GM19023 (cell line): ENCODE data around the gene GAS1.
A peak's percentile ranks its signal among the peaks of the same experiment; 100 is the strongest.

ENCODE experiments used
- ATAC-seq: cut with Tn5 transposase; IDR thresholded peaks from one replicate; pipeline ENCODE4 v1.9.1; 2021; ENCODE audit warnings: mild to moderate bottlenecking, moderate library complexity; ENCODE audit not compliant: unreplicated experiment

Gene GAS1, protein sequence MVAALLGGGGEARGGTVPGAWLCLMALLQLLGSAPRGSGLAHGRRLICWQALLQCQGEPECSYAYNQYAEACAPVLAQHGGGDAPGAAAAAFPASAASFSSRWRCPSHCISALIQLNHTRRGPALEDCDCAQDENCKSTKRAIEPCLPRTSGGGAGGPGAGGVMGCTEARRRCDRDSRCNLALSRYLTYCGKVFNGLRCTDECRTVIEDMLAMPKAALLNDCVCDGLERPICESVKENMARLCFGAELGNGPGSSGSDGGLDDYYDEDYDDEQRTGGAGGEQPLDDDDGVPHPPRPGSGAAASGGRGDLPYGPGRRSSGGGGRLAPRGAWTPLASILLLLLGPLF

DNA sequence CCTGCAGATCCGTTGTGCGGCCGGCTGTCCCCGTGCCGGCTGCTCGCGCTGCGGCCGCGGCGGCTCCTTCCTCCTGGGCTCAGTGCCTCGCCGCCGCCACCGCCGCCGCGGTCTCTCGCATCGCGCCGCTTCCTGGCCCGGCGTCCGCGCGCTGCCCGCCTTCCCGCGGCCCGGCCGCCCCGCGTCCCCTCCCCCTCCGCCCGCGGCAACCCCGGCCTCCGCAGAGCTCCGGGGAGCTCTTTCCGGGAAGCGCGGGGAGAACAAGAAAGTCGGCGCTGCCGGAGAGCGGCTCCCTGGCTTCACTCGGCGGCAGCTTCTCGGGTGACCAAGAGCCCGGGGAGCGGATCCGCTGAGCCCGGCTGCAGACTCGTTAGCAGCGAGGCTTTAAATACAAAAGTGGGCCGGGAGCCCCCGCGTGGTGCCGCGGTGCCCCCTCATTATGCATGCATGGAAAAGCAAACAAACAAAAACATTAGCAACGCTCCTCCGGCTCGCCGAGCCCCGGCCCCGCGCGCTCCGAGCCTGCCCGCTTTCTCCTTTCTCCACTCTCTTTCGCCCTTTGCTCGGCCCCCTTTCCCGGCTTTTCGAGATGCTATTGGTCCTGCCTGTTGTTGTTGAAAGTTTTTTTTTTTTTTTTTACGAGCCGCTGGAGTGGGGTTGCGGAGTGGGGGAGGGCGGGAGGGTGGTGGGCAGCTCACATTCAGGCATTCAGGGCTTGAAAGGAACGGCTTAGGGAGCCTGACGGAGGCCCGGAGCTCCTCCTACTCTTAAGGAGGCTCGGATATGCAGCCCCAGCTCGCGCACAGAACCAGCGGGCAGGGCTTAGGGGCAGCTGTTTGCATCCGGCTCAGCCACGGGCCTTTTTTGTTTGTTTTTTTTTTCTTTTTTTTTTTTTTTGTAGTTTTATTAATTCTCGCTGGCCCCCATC, at the start of gene GAS1:
Gene GAS1 (minus strand): TSS at position 361 of the 928 bp plus-strand sequence. CDS start 727 bp downstream, outside the sequence.
- ATAC-seq: peak; percentile 53

DNA sequence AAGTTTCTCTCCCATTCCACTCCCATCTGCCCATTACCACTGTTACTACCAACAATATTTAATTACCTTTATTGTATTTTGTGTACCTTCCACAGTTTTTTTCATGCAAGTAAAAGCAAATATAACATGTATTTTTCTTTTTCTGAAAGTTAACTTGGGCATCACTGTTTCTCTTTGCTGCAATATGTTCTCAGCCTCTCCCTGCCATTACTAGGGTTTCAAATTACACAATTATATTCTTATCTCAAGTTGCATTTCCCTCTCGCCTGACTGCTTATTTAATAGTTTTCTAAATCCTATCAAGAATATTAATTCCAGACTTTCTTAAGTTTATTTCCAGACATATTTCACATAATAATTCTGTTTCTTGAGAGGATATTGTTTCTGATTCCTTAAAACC, 46.9 kb upstream of the GAS1 start:
- no peak for ATAC-seq

DNA sequence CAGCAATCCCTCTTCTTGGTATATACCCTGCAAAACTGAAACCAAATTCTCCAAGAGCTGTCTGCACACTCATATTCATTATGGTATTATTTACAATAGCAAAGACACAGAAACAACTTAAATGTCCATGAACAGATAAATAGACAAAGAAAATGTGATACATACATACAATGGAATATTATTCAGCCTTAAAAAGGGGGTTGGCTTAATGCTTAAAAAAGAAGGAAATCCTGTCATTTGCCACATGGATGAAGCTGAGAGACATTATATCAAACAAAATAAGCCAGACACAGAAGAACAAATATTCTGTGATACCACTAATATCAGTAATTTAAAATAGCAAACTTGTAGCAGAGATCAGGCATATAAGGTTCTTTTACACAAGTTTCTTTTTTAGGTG, 46.5 kb upstream of the GAS1 start:
- ATAC-seq: no peak

DNA sequence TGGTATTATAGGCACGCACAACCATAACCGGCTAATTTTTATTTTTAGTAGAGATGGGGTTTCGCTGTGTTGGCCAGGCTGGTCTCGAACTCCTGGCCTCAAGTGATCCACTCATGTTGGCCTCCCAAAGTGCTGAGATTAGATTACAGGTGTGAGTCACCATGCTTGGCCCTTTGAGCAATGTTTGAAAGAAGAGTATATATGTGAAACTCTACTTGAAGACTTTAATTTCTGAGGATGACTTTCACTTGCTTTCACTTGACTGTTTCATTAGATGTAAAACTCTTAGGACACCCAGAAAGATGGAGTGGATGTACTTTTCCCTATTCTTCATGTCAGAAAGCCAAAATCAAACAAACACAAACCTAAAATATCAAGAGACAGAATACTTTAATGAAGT, 43.8 kb upstream of the GAS1 start:
- ATAC-seq: no peak

DNA sequence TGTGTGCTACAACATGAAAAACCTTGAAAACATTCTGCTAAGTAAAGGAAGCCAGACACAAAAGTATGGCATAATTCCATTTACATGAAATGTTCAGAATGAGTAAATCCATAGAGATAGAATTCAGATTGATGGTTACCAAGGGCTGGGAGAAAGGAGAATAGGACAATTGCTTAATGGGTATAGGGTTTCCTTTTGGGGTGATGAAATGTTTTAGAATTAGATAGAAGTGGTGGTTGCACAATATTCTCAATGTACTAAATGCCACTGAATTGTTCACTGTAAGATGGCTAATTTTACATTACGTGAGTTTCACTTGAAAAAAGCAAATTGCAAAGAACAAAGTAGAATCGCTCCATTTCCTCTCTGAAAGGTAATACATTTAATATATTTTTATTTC, 43.0 kb upstream of the GAS1 start:
- ATAC-seq: no peak

DNA sequence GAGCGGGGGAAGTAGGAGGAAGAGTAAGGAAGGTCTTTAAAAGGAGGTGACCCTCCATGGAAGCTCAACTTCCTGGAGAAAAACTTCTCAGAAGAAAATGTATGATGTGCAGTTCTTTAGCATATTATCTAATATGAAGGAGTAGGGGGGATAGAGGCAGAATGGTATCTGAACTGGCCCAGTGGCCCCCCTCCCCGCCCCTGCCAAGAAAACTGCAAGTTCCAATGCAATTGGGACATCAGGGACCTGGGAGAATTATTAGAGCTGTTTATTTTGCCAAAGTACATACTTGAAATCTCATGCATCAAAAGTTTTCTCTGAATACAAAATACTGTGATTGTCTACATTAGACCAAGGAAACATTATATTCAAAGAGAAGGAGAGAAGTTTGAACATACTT, 40.6 kb upstream of the GAS1 start:
- ATAC-seq: no peak

DNA sequence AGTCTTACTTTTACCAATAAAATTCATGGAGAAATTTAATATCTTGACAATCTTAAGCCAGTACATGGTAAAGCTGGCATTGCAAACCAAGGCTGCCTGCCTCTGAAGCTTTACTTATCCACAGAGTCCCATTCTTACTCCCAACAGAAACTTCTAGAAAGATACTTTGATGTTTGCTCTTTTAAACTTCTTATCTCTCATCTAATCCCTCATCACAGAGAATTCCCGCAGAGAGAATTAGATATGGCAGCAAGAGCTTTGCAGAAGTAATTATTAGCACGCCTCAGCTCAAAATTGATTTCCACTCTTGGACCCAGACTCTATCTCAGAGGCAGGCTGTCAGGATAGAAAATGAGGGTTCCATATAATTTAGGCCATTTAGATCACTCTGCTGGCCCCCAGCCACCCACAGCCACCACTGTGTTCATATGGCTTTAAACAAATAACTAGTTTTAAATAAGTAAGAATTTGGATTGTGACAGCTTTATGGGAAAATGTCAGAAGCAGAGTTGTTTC, 37.9 kb upstream of the GAS1 start:
- ATAC-seq: no peak

DNA sequence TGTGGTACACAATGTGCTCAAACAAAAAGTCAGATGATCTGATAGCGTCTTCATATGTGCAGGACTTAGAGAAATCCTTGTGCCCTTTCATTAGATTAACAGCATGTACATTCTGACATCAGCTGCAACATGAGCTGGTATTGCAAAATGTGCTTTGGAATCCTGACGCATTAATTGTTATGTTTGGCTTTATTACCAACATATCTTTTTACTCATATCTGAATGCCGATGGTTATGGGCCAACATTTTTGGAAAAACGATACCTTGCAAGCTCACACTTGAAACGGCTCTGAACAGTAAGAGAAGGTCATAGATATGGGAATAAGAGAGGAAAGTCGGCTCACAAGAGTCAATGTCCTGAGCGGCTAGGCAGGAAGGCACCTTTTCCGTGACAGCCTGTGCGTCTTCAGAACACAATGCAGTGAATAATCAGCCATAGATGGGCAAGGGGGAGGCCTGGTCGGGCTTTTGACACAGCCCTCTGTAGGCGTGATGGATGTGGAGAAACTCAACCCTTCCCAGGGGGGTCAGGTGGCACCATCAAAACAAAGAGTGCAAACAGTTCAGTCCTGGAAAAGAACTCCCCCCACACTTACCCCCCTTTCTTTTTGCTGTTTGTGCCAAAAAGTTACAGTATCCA, 36.4 kb upstream of the GAS1 start:
- no peak for ATAC-seq

DNA sequence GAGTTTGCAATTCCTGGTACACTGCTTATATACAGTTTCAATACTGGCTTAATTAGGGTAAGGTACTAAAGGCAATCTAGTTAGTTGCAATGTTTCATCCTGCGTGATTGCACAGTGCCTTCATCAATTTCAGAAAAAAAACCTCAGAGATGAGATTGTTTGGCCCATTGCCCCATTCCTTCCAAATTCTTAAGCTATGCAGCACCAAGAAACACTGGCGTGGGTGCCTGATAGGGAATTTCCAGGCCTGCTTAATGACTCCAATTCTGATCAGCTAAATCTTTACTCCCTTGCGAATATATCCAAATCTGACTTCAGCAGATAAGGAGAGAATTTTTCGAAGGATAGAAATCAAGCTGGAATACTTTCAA, 35.9 kb upstream of the GAS1 start:
- ATAC-seq: no peak

DNA sequence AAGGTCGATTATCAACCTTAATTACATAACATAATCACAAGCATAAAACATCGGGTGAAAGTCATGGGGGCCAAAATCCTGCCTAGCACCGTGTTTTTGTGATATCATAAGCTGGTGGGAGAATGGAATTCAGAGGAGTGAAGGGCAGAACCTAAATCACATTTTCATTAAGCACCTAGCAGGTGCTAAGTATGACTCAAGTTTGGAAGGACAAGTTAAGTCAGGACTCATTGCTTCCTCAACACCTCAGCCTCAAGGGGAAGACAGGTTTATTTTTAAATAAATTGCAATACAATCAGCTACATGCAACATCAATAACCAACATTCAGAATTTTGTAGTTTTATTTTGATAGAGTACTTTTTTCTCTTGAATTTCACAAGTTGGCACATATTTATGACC, 33.5 kb upstream of the GAS1 start:
- no peak for ATAC-seq

DNA sequence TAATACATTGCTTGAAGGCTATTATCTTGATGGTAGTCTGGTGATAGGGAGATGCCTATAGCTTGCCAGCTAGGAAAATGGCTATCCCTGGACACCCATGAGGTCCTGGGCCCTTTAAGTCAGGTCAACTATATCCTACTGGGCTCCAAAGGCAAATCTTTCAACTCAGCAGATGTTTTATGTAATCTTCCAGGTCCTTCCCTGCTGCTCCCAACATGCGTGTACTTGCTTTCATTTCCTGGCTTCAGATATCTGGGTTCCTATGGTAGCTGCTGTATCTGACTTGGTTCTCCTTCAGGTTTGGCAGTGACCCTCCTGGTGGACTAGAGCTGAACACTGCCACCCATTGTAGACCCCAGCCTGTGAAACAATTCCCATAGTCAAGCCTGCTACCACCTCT, 32.4 kb upstream of the GAS1 start:
- no peak for ATAC-seq

DNA sequence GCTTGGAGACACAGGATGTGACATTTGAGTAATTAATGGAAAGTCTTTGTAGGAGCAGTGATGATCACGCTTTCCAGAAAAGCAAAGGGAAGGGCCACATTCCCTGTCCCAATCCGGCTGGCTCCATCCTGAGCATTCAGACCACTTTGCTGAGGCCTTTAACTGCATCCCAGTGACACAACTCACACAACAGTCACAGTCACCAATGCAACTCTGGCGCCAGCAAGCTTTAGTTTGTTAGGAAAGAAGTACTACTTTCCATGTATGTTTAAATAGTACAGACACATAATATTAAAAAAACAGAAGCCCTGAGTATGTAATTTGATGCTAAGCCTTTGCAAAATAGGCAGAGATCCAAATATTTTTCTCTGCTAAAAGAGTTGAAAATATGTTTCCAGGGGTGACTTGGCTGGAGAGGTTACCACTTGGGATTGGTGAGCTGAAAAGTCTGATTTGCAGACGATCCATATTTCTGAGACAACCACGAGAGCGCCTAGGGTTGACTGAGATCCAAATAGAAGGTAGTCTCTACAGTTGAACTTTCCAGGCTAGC, 31.7 kb upstream of the GAS1 start:
- no peak for ATAC-seq

DNA sequence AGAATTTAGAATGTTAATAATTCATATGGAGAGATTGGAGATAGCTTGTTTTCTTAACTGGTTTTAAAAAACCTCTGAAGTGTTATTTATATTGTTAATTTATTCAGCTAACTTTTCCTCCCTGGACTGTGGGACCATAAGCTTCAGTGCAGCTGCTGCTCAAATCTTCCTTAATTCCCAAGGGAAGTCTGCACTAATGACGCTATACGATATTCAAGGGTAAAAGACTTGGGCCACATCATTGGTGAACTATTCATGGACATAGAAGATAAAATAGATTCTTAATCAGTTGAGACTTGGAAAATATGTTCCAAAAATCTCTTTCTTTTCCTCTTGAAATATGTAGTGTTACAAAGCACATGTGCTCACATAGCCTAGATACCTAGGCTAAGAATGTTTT, 31.1 kb upstream of the GAS1 start:
- no peak for ATAC-seq

DNA sequence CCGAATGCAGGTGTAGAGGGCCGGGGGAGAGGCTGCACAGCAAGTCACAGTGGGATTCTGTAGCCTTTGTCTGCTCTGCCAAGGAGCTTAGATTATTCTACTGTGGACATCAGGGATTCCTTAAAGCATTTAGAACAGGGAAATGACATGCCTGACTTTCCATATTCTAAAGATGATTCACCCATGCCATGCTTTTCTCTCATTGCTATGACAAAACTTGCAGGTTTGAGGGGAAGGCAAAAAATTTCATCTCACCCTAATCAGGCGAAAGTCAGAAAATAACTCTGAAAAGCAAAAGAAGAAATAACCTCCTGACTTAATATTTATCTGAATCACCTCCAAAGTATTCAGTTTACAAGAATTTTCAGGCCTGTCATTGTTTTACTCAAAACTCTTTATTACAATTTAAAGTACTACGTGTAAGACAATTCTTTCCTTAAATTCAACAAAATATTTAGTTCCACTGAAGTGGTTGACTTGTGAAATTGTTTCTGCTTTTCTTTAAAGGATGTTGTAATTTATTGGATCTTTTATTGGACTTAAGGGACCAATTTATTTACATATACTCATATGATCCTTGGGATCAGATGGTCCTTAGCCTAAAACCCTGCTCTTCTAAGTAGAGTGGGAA, 30.0 kb upstream of the GAS1 start:
- ATAC-seq: no peak

DNA sequence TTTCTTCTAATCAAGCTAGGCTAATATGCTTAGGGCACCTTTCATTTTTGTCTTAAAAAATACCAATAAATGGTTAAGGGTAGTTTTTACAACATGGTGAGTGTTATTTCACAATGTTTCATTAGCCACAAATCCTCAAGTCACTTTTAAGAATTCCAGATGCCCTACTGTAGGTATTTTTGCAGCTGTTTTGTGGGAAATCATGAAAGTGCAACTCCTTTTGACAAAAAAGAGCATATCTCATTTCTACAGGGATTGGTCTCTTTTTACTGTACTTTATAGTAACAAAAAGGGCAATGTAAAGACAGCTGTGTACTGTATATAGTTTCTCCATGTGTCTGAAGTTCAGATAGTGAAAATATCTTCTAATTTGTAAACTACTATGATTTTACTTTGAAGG, 28.3 kb upstream of the GAS1 start:
- no peak for ATAC-seq

DNA sequence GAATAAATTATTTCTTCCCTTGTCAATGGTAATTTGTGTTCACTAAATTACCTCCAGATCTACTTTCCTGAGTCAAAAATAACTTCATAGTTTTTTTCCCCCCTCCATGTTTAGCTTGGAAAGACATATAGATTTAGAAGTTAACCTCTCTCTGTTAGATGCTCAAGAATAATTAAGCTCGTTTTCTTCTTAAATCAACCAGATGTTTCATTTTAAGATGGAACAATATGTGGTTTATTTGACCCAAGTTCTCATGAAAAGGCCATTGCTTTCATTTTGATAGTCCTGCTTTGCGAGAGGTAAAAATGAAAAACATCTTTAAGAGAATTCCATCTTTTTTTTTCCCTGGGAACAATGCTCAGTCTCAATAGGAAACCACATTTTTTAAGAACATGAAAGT, 27.7 kb upstream of the GAS1 start:
- no peak for ATAC-seq

DNA sequence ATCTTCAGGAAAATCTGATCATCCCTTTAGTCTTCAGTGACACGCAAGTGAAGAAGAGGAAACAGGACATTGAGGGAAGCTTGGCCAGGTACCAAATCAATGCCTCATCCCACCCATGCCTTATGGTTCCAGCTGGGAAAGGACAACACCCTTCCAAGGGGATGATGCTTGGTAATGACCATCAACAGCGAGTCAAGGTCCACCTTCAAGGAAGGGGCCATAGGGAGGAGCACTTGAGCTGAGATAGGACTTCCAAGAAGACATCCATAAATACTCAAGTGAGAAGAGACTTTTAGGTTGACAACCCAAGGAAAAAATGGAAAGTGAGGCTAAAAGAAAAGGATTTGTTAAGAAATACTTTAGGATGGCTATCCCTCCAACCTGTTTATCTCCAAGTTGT, 27.1 kb upstream of the GAS1 start:
- no peak for ATAC-seq

DNA sequence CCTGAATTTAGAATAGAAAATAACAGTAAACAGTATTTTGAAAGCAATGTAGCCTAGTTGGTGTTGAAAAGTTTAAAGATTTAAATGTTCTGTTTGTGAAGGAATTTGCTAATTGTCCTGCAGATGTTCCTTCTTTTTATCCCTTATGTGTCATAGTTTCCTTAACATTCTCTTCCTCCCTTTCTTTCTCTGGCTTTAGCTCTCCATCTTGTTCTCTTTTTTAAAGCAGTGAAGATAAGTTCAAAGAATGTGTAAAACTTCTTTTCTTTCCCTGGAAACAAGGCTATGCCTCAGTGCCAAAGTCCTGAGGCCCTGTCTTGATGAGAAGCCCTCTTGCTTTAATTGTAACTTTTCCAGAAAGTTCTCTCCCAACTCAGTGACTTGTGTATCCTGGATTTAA, 24.4 kb upstream of the GAS1 start:
- ATAC-seq: no peak

DNA sequence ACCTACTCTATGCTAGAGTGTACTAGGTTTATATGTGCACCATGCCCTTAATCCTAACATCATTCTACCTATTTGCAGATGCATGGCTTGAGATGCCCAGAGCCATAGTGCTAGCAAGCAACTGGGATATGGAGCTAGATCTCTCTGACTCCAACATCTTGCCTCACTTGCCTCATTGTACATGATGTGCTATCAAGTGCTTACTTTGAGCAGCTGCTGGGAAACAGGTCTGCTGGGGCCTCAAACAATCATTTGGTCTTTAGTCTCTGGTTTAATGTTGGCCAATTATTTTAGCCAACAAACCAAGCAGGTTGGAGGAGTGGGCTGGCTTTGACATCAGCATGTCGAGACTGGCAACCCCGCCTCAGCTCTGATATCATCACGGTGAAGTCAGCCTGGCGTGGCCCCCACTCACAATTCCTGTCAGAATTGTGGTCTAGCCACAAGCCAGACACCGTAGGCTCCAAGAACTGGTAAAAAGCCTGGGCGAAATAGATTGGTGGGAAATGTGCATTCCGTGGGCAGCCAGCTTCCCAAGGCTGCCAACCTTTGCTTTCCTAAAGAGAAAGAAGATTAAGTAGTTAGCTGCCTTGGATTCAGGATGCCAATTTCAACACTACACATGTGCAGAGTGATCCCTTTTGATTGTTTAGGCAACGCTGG, 21.1 kb upstream of the GAS1 start:
- no peak for ATAC-seq

DNA sequence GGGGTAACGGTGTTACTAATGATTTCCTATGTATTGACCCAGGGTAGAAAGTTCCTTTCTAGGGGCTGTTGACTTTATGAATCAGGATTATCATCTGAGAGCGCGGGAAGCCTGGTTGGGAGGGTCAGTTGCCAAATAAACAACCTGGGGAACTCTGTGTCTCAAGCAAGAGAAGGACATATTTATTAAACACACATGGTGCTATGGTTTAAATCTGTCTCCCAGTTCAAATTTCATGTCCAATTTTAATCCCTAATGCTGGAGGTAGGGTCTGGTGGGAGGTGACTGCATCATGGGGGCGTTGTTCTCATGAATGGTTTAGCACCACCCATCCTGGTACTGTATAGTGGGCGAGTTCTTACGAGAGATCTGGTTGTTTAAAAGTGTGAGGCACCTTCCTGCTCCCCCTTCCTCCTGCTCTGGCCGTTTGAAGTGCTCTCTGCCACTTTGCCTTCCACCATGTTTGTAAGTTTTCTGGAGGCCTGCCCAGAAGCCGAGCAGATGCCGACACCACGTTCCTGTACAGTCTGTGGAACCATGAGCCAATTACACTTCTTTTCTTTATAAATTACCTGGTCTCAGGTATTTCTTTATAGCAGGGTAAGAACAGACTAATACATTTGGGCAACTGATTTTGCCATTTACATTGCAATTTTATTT, 19.7 kb upstream of the GAS1 start:
- ATAC-seq: no peak
